Neural cell (in vitro differentiated cells): ENCODE data around the gene ARHGAP45.

Experiments used
- CTCF ChIP-seq: fragments of 450-650 bp; IDR thresholded peaks from 2 replicates; pipeline ENCODE4 v1.5.1; 2014; ENCODE audit warnings: antibody characterized with exemption, mild to moderate bottlenecking, moderate library complexity; ENCODE audit not compliant: poor library complexity, severe bottlenecking
- EP300 ChIP-seq: fragments of 450-650 bp; conservative IDR thresholded peaks from 2 replicates; pipeline ENCODE4 v1.6.1; 2014; ENCODE audit warnings: antibody characterized with exemption, mild to moderate bottlenecking, moderate library complexity; ENCODE audit not compliant: poor library complexity, severe bottlenecking
- MXI1 ChIP-seq: fragments of 450-650 bp; conservative IDR thresholded peaks from 2 replicates; pipeline ENCODE4 v1.6.1; 2014; ENCODE audit warnings: antibody characterized with exemption, mild to moderate bottlenecking; ENCODE audit not compliant: poor library complexity, severe bottlenecking
- POLR2AphosphoS5 ChIP-seq: IDR thresholded peaks from 2 replicates; pipeline ENCODE4 v1.6.1; 2012
- REST ChIP-seq: IDR thresholded peaks from 2 replicates; pipeline ENCODE4 v1.6.1; 2012; ENCODE audit warnings: borderline replicate concordance
- TAF1 ChIP-seq: IDR thresholded peaks from 2 replicates; pipeline ENCODE4 v1.6.1; 2012; ENCODE audit warnings: low read depth

- no peak for TF ChIP-seq CTCF
- no peak for TF ChIP-seq POLR2AphosphoS5
- TF ChIP-seq MXI1 = no peak
- no peak for TF ChIP-seq EP300
- no peak for TF ChIP-seq TAF1
- TF ChIP-seq REST = no peak
Measured at GRCh38 chr19:1085676-1086442, 18.9 kb downstream of the ARHGAP45 start.
